ENCODE measurements around the gene TRPM2.

- TF ChIP-seq CTCF (IDR thresholded peaks at IDR 0.05 in 2 of 3, conservative IDR thresholded peaks at IDR 0.05 in 1 of 3; ENCODE audit: borderline replicate concordance in 1 of 3, insufficient read depth in 1 of 3, low read depth in 2 of 3, low read length in 2 of 3) (no peak), ATF3 (IDR thresholded peaks at IDR 0.05) (no peak), REST (IDR thresholded peaks at IDR 0.05; ENCODE audit: low read depth) (no peak), CEBPB (IDR thresholded peaks at IDR 0.05; ENCODE audit: low read depth) (no peak), EZH2phosphoT487 (IDR thresholded peaks at IDR 0.05; ENCODE audit: borderline replicate concordance) (no peak), EGR1 (IDR thresholded peaks at IDR 0.05; ENCODE audit: low read depth) (no peak), ZNF274 (IDR thresholded peaks at IDR 0.05; ENCODE audit: low read depth, low read length) (no peak), POLR2A (IDR thresholded peaks at IDR 0.05; ENCODE audit: borderline replicate concordance, extremely low read depth, insufficient read depth, insufficient read length) (no peak), ZBTB33 (IDR thresholded peaks at IDR 0.05; ENCODE audit: extremely low read depth, insufficient replicate concordance, low read length) (no peak), MAX (IDR thresholded peaks at IDR 0.05) (no peak), POLR2AphosphoS5 (IDR thresholded peaks at IDR 0.05; ENCODE audit: low read depth, low read length) (no peak), EZH2 (IDR thresholded peaks at IDR 0.05) (no peak), SRF (IDR thresholded peaks at IDR 0.05; ENCODE audit: low read depth) (no peak), FOSL1 (IDR thresholded peaks at IDR 0.05; ENCODE audit: low read depth) (no peak)
These were observed 1.7 kb upstream of the TRPM2 start for GRCh38 chr21:44351535-44352252.
